T-helper 2 cell treated with Interferon-gamma antibody and Interleukin-4, amounts not matched to agents 5 μg/mL and 100 μg/mL, for 36 hours (primary cell): ENCODE measurements around the gene CDK8.

Source experiments
- DNase-seq: peaks from one replicate; pipeline ENCODE4 v3.0.0; 2021; ENCODE audit warnings: low spot score
- H3K27ac Mint-ChIP-seq: one replicate; pipeline ENCODE4 v1.8.0; 2021; ENCODE audit warnings: mild to moderate bottlenecking, mixed read lengths
- H3K27me3 Mint-ChIP-seq: one replicate; pipeline ENCODE4 v1.8.0; 2021; ENCODE audit warnings: low read depth, mixed read lengths
- H3K36me3 Mint-ChIP-seq: one replicate; pipeline ENCODE4 v1.8.0; 2021; ENCODE audit warnings: low read depth, mixed read lengths
- H3K4me1 Mint-ChIP-seq: one replicate; pipeline ENCODE4 v1.8.0; 2021; ENCODE audit warnings: low read depth, mixed read lengths
- H3K4me3 Mint-ChIP-seq: one replicate; pipeline ENCODE4 v1.8.0; 2022; ENCODE audit warnings: mild to moderate bottlenecking, moderate library complexity, mixed read lengths
- H3K9me3 Mint-ChIP-seq: one replicate; pipeline ENCODE4 v1.8.0; 2021; ENCODE audit warnings: mixed read lengths

The CDK8 gene

GRCh38 chr13:26344980-26345379 lies 91.1 kb downstream of the CDK8 start:
- peaks cover 3% of the 10 kb centered on the region for H3K4me1 Mint-ChIP-seq
- no peak overlapping the region for H3K4me3 Mint-ChIP-seq
- no peak overlapping the region for H3K27ac Mint-ChIP-seq
- DNase-seq: no peak
- no peaks in the 10 kb centered on the region for H3K27me3 Mint-ChIP-seq
- no peaks in the 10 kb centered on the region for H3K9me3 Mint-ChIP-seq
- no peaks in the 10 kb centered on the region for H3K36me3 Mint-ChIP-seq

- Mint-ChIP-seq H3K36me3 (no peaks in the 10 kb centered on the region), H3K4me1 (peaks cover 2% of the 10 kb centered on the region), H3K4me3 (no peak overlapping the region), H3K27ac (no peak overlapping the region), H3K9me3 (no peaks in the 10 kb centered on the region), H3K27me3 (no peaks in the 10 kb centered on the region)
- DNase-seq: no peak
Measured at GRCh38 chr13:26348966-26349365, 95.0 kb downstream of the CDK8 start.

- no peaks in the 10 kb centered on the region for H3K27me3 Mint-ChIP-seq
- no peak overlapping the region for H3K4me3 Mint-ChIP-seq
- H3K9me3 Mint-ChIP-seq: no peaks in the 10 kb centered on the region
- DNase-seq: no peak
- peaks cover 2% of the 10 kb centered on the region for H3K36me3 Mint-ChIP-seq
- no peak overlapping the region for H3K27ac Mint-ChIP-seq
- H3K4me1 Mint-ChIP-seq: no peaks in the 10 kb centered on the region
Measured at GRCh38 chr13:26362261-26362660, 108.3 kb downstream of the CDK8 start.

- Mint-ChIP-seq H3K9me3 (no peaks in the 10 kb centered on the region), H3K27me3 (no peaks in the 10 kb centered on the region), H3K4me1 (no peaks in the 10 kb centered on the region), H3K4me3 (no peak overlapping the region), H3K36me3 (no peaks in the 10 kb centered on the region), H3K27ac (no peak overlapping the region)
- DNase-seq: no peak
Measured at GRCh38 chr13:26370553-26370952, 116.6 kb downstream of the CDK8 start.

GRCh38 chr13:26372747-26373146 lies 118.8 kb downstream of the CDK8 start:
- H3K4me3 Mint-ChIP-seq: no peak overlapping the region
- no peaks in the 10 kb centered on the region for H3K27me3 Mint-ChIP-seq
- no peaks in the 10 kb centered on the region for H3K4me1 Mint-ChIP-seq
- no peak overlapping the region for H3K27ac Mint-ChIP-seq
- no peaks in the 10 kb centered on the region for H3K9me3 Mint-ChIP-seq
- no peak for DNase-seq
- no peaks in the 10 kb centered on the region for H3K36me3 Mint-ChIP-seq

- no peak overlapping the region for H3K4me3 Mint-ChIP-seq
- H3K36me3 Mint-ChIP-seq: no peaks in the 10 kb centered on the region
- no peaks in the 10 kb centered on the region for H3K9me3 Mint-ChIP-seq
- no peak for DNase-seq
- no peaks in the 10 kb centered on the region for H3K4me1 Mint-ChIP-seq
- no peaks in the 10 kb centered on the region for H3K27me3 Mint-ChIP-seq
- no peak overlapping the region for H3K27ac Mint-ChIP-seq
Measured at GRCh38 chr13:26376430-26376829, 122.5 kb downstream of the CDK8 start.

GRCh38 chr13:26377038-26377437 lies 123.1 kb downstream of the CDK8 start:
- H3K9me3 Mint-ChIP-seq: no peaks in the 10 kb centered on the region
- H3K4me3 Mint-ChIP-seq: no peak overlapping the region
- H3K36me3 Mint-ChIP-seq: no peaks in the 10 kb centered on the region
- H3K4me1 Mint-ChIP-seq: peaks cover 1% of the 10 kb centered on the region
- DNase-seq: no peak
- H3K27me3 Mint-ChIP-seq: no peaks in the 10 kb centered on the region
- H3K27ac Mint-ChIP-seq: no peak overlapping the region

GRCh38 chr13:26378116-26378515 lies 124.2 kb downstream of the CDK8 start:
- DNase-seq: no peak
- H3K27me3 Mint-ChIP-seq: no peaks in the 10 kb centered on the region
- H3K36me3 Mint-ChIP-seq: no peaks in the 10 kb centered on the region
- H3K4me3 Mint-ChIP-seq: no peak overlapping the region
- peaks cover 1% of the 10 kb centered on the region for H3K4me1 Mint-ChIP-seq
- H3K27ac Mint-ChIP-seq: no peak overlapping the region
- H3K9me3 Mint-ChIP-seq: no peaks in the 10 kb centered on the region

- peaks cover 1% of the 10 kb centered on the region for H3K4me1 Mint-ChIP-seq
- H3K27ac Mint-ChIP-seq: no peak overlapping the region
- no peak overlapping the region for H3K4me3 Mint-ChIP-seq
- H3K27me3 Mint-ChIP-seq: no peaks in the 10 kb centered on the region
- no peak for DNase-seq
- H3K9me3 Mint-ChIP-seq: no peaks in the 10 kb centered on the region
- H3K36me3 Mint-ChIP-seq: no peaks in the 10 kb centered on the region
Measured at GRCh38 chr13:26379831-26380230, 125.9 kb downstream of the CDK8 start.

GRCh38 chr13:26380930-26381329 lies 127.0 kb downstream of the CDK8 start:
- H3K27ac Mint-ChIP-seq: no peak overlapping the region
- no peaks in the 10 kb centered on the region for H3K9me3 Mint-ChIP-seq
- no peak overlapping the region for H3K4me3 Mint-ChIP-seq
- peaks cover under 1% of the 10 kb centered on the region for H3K36me3 Mint-ChIP-seq
- no peak for DNase-seq
- H3K27me3 Mint-ChIP-seq: no peaks in the 10 kb centered on the region
- peaks cover 1% of the 10 kb centered on the region for H3K4me1 Mint-ChIP-seq

GRCh38 chr13:26382366-26382765 lies 128.4 kb downstream of the CDK8 start:
- peaks cover 1% of the 10 kb centered on the region for H3K4me1 Mint-ChIP-seq
- H3K9me3 Mint-ChIP-seq: no peaks in the 10 kb centered on the region
- H3K36me3 Mint-ChIP-seq: peaks cover 5% of the 10 kb centered on the region
- H3K27me3 Mint-ChIP-seq: no peaks in the 10 kb centered on the region
- no peak for DNase-seq
- no peak overlapping the region for H3K4me3 Mint-ChIP-seq
- H3K27ac Mint-ChIP-seq: no peak overlapping the region

- Mint-ChIP-seq H3K36me3 (peaks cover 5% of the 10 kb centered on the region), H3K9me3 (no peaks in the 10 kb centered on the region), H3K4me3 (no peak overlapping the region), H3K27ac (no peak overlapping the region), H3K27me3 (no peaks in the 10 kb centered on the region), H3K4me1 (peaks cover 1% of the 10 kb centered on the region)
- no peak for DNase-seq
Measured at GRCh38 chr13:26382835-26383234, 128.9 kb downstream of the CDK8 start.

- no peaks in the 10 kb centered on the region for H3K27me3 Mint-ChIP-seq
- no peaks in the 10 kb centered on the region for H3K9me3 Mint-ChIP-seq
- peaks cover 1% of the 10 kb centered on the region for H3K4me1 Mint-ChIP-seq
- no peak overlapping the region for H3K4me3 Mint-ChIP-seq
- peaks cover 5% of the 10 kb centered on the region for H3K36me3 Mint-ChIP-seq
- DNase-seq: no peak
- no peak overlapping the region for H3K27ac Mint-ChIP-seq
Measured at GRCh38 chr13:26384587-26384986, 130.7 kb downstream of the CDK8 start.

- no peaks in the 10 kb centered on the region for H3K27me3 Mint-ChIP-seq
- H3K4me3 Mint-ChIP-seq: no peak overlapping the region
- H3K4me1 Mint-ChIP-seq: peaks cover 7% of the 10 kb centered on the region
- H3K36me3 Mint-ChIP-seq: peaks cover 9% of the 10 kb centered on the region
- H3K9me3 Mint-ChIP-seq: no peaks in the 10 kb centered on the region
- H3K27ac Mint-ChIP-seq: no peak overlapping the region
- DNase-seq: no peak
Measured at GRCh38 chr13:26386026-26386425, 132.1 kb downstream of the CDK8 start.

GRCh38 chr13:26390203-26390602 lies 136.3 kb downstream of the CDK8 start:
- Mint-ChIP-seq H3K27ac (no peak overlapping the region), H3K4me1 (peaks cover 10% of the 10 kb centered on the region), H3K36me3 (peaks cover 9% of the 10 kb centered on the region)

More at GRCh38 chr13:26390203-26390602, 136.3 kb downstream of the CDK8 start:
- Mint-ChIP-seq H3K27me3 (no peaks in the 10 kb centered on the region), H3K9me3 (no peaks in the 10 kb centered on the region), H3K4me3 (no peak overlapping the region)
- no peak for DNase-seq
